NCI-H2171 treated with DMSO at 0.1 percent for 48 hours (cell line): ENCODE results near the gene GCKR.
"Not testable (repeated sequence)": the region's sequence is repeated elsewhere in the genome, so short reads cannot be mapped to it uniquely, and the experiment has no call there.

ENCODE experiments used
- DNase-seq: peaks from one replicate; lab custom pipeline; 2025; lab: John Stamatoyannopoulos, UW

The GCKR gene

GRCh38 chr2:27518113-27518781, 21.6 kb downstream of the GCKR start:
- no peak for DNase-seq

GRCh38 chr2:27518782-27519113, 22.1 kb downstream of the GCKR start:
- no peak for DNase-seq

- no peak for DNase-seq
Observed at GRCh38 chr2:27520316-27520715, 23.7 kb downstream of the GCKR start.

GRCh38 chr2:27522400-27522945, 25.8 kb downstream of the GCKR start:
- no peak for DNase-seq

- DNase-seq = no peak
Observed at GRCh38 chr2:27527182-27527581, 30.5 kb downstream of the GCKR start.

GRCh38 chr2:27531983-27532382, 35.3 kb downstream of the GCKR start:
- DNase-seq = no peak

GRCh38 chr2:27537287-27537686, 40.6 kb downstream of the GCKR start:
- no peak for DNase-seq

GRCh38 chr2:27538839-27539450, 42.3 kb downstream of the GCKR start:
- DNase-seq = not testable (repeated sequence)

- not testable (repeated sequence) for DNase-seq
Observed at GRCh38 chr2:27539649-27540048, 43.0 kb downstream of the GCKR start.

- no peak for DNase-seq
Observed at GRCh38 chr2:27544143-27544821, 47.6 kb downstream of the GCKR start.

- no peak for DNase-seq
Observed at GRCh38 chr2:27545348-27546141, 48.9 kb downstream of the GCKR start.

GRCh38 chr2:27549303-27549702, 52.7 kb downstream of the GCKR start:
- no peak for DNase-seq

- DNase-seq = no peak
Observed at GRCh38 chr2:27551514-27551913, 54.9 kb downstream of the GCKR start.

GRCh38 chr2:27552941-27553340, 56.3 kb downstream of the GCKR start:
- DNase-seq = no peak

GRCh38 chr2:27554451-27554850, 57.8 kb downstream of the GCKR start:
- not testable (repeated sequence) for DNase-seq

GRCh38 chr2:27559228-27559627, 62.6 kb downstream of the GCKR start:
- no peak for DNase-seq

GRCh38 chr2:27561060-27561459, 64.4 kb downstream of the GCKR start:
- DNase-seq = no peak

GRCh38 chr2:27566628-27567027, 70.0 kb downstream of the GCKR start:
- no peak for DNase-seq

- no peak for DNase-seq
Observed at GRCh38 chr2:27569398-27569797, 72.8 kb downstream of the GCKR start.

- DNase-seq = no peak
Observed at GRCh38 chr2:27571197-27571596, 74.6 kb downstream of the GCKR start.

- no peak for DNase-seq
Observed at GRCh38 chr2:27571681-27572080, 75.0 kb downstream of the GCKR start.

- no peak for DNase-seq
Observed at GRCh38 chr2:27572439-27572838, 75.8 kb downstream of the GCKR start.
